H54 (cell line): ENCODE results near the gene ERFL.

ENCODE experiments used
- DNase-seq: peaks from one replicate; pipeline ENCODE4 v3.0.0; 2011; ENCODE audit warnings: low spot score, mixed read lengths; ENCODE audit not compliant: insufficient read length
- FAIRE-seq: peaks from 3 replicates; lab custom pipeline; 2011; peaks lifted over from hg19 to GRCh38; lab: Jason Lieb, UNC
- POLR2A ChIP-seq: IDR thresholded peaks from 2 replicates; pipeline ENCODE4 v1.6.1; 2011; ENCODE audit warnings: low read depth, mild to moderate bottlenecking, low read length

ERFL gene

GRCh38 chr19:41928221-41928683 is at the start of gene ERFL:
Gene ERFL (minus strand): TSS chr19:41928449. CDS start chr19:41912919, 15,530 bp downstream.
- DNase-seq (peak; percentile 87), FAIRE-seq (no peak)
- TF ChIP-seq POLR2A, result no peak

DNA sequence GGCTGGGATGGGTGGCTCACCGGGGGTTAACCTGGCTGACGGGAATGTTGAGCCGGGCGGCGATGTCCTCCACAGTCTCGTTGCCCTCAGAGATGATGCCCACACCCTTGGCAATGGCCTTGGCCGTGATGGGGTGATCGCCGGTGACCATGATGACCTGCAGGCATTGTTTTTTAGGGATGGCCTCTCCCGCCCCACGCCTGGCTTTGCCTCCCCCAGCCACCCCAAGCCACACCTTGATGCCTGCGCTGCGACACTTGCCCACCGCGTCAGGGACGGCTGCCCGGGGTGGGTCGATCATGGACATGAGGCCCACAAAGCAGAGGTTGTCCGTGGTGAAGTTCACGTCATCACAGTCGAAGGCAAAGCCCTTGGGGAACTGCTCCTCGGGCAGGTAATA is 49.7 kb upstream of the ERFL start:
- DNase-seq, result no peak
- FAIRE-seq, result no peak
- TF ChIP-seq POLR2A, result no peak

DNA sequence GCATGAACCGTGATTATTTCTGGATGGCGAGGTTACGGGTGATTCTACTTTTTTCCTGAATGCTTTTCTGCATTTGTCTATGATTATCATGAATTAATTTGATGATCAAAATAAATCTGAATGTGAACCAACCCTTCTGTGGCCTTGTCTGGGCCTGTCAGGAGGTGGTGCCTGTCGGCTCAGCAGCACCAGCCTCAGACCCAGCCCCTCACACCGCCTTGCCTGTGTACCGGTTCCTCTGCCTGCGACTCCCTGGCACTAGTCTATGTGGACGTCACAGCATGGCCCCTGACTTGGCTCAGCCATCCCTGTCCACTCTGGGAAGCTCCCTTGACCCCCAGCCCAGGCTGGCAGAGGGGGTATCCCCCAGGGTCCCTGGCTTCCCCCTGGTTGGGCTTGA is 46.4 kb upstream of the ERFL start:
- FAIRE-seq (no peak), DNase-seq (no peak)
- no peak for TF ChIP-seq POLR2A

GRCh38 chr19:41971363-41971762 is 43.1 kb upstream of the ERFL start:
- DNase-seq (no peak), FAIRE-seq (no peak)
- TF ChIP-seq POLR2A, result no peak

DNA sequence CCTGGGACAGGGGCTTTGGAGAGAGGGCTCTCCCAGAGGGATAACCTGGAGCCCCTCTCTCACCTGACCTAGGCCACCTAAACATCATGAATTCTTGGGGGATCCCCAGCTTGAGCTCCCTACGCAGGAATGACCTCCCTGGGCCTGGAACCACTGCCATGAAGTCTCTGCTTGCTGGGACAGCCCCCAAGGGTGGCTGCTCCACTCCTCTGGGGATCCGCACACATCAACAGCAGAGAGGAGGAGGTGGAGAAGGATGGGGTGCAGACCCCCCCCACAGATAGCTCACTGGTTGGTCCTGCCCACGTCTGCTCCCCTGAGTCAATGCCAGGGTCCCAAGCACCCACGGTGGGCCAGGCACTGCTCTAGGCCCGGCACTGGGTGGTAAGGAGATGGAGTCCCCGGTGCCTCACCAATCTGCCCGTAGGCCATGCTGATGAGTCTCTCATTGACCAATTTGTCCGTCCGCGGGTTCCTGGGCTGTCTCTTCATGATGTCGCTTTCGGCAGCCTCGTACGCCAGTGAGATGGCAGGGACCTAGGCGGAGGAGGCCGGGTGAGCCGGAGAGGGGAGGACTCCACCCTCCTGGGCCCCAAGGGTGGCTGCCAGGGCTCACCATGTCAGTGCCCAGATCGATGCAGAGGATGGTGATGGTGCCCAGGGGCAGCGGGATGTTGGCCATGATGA is 41.7 kb upstream of the ERFL start:
- FAIRE-seq (no peak), DNase-seq (no peak)
- no peak for TF ChIP-seq POLR2A

- DNase-seq (no peak), FAIRE-seq (no peak)
- no peak for TF ChIP-seq POLR2A
These were observed 40.7 kb upstream of the ERFL start for GRCh38 chr19:41968751-41969595.

GRCh38 chr19:41967054-41967783 is 39.0 kb upstream of the ERFL start:
- TF ChIP-seq POLR2A, result no peak
- DNase-seq, result no peak
- no peak for FAIRE-seq

- no peak for TF ChIP-seq POLR2A
- DNase-seq, result no peak
- FAIRE-seq, result no peak
These were observed 36.9 kb upstream of the ERFL start for GRCh38 chr19:41965106-41965505.

GRCh38 chr19:41960973-41961372 is 32.7 kb upstream of the ERFL start:
- FAIRE-seq (no peak), DNase-seq (no peak)
- TF ChIP-seq POLR2A, result no peak

DNA sequence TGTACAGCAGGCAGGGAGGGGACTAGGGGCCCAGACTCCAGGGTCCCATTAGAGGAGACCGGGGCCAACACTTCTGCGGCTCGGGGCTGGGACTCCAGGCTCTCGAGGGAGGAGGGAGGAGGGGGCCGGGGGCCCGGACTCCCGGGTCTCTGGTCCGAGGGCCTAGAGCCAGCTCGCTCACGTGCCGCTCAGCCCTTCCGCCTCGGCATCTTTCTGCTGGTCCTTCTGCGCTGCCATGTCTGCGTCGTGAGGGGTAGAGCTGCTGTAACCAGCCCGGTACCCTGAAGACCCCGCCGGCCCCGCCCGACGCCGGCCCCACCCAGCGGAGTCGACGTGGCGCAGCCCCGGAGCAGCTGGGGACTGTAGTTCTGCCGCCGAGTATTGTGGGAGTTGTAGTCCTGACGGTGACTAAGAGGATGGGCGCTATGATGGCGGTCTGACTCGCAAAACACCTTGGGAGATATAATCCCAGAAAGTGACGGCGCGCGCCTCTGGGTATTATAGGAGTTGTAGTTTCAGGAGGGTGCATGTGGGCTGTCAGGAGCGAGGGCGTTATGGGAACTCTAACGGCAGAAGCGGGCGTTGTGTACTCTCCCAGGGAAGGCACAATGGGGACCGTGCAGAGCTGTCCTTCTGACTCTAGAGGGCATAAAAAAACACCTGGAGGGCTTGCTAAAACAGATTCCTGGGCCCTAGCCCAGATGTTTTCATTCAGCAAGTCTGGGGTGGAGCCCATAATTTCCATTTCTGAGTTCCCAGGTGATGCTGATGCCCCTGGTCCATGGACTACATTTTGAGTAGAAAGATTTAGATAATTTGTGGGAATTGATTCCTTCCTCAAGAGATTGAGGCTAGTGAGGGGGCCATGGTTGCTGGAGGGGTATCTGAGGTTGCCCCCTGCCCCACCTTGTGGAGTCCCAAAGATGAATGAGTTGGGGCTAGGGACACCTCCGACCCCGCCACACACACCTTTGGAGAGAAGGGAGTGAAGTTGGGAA is 31.1 kb upstream of the ERFL start, which contains the start of gene RABAC1:
TSS of gene RABAC1 (minus strand) at position 266 of the 998 bp plus-strand sequence. CDS start at position 237, 29 bp downstream.
- no peak for FAIRE-seq

DNA sequence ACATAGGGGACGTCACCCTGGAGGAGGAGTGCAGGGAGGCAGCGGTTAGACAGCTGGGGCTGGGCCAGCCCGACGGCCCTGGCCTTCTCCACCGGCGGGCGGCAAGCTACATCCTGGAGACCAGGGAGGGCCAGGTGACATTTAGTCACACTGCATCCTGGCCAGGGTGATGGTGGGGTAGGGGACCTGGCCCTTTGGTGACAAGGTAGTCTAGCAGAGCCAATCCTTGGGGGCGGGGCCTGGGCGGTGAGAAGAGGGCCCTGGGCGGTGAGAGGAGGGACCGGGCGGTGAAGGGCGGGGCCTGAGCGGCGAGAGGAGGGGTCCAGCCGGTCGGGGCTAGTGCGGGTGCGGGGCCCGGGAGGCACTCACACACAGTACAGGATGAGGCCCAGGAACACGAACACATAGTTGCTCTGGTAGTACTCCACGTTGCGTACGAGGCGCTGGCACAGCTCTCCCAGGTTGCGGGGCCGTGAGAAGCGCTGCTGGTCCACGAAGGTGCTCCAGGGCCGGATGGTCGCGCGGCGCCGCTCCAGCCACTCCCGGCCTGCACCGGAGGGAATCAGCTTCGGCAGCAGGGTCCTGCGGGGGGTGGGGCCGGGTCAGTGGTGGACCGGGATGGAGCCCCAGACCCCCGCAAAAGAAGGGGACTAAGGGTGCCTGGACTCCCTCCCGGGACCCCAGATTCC is 30.3 kb upstream of the ERFL start:
- TF ChIP-seq POLR2A, result peak; percentile 70
- DNase-seq (peak; percentile 89), FAIRE-seq (no peak)

More for the DNA sequence above, 31.1 kb upstream of the ERFL start, which contains the start of gene RABAC1:
- peak; percentile 71; the same call in 1 of the 2 replicates for TF ChIP-seq POLR2A
- peak; percentile 99 for DNase-seq

- DNase-seq (peak; percentile 97), FAIRE-seq (peak; percentile 38)
- no peak for TF ChIP-seq POLR2A
These were observed 29.7 kb upstream of the ERFL start for GRCh38 chr19:41957838-41958366.
